Measurements from ENCODE around the gene GLYATL2. TPM values are rescaled to one million over a fixed set of nuclear protein-coding genes. Genes with fewer than 3 reads are reported as not detected.

GLYATL2 gene, protein sequence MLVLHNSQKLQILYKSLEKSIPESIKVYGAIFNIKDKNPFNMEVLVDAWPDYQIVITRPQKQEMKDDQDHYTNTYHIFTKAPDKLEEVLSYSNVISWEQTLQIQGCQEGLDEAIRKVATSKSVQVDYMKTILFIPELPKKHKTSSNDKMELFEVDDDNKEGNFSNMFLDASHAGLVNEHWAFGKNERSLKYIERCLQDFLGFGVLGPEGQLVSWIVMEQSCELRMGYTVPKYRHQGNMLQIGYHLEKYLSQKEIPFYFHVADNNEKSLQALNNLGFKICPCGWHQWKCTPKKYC
- total RNA-seq: not detected
- polyA plus RNA-seq: not detected

DNA sequence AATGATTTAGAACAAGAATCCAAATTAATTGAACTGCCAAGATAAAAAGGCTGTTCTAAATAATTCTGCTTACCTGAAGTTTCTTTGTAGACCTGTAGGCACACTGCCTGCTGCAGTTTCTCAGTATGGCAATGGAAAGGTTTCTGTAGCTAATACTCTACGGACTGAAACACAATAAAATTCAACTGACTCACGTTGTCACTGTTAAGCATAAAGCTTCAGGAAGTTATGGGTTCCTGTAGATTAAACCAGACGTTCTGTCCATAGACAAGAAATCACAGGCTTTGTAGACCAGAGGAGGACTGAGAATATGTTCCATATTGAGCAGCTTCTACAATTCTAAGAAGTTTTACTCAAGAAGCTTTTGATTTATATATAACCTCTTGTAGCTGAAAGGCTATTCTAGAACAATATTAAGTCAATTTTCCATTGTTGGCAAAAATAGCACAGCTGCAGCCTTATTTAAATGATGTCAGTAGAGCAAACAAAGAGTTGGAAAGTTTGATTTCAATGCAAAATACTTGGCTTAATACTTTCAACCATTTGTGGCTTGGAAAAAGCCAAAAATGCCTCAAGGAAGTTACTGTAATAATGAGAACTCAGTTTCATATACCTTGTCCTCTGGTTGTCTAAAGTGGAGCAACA is at the start of gene GLYATL2:
Gene GLYATL2, minus strand, starts transcription at position 344 of the 645 bp plus-strand sequence. CDS start 5,092 bp downstream, outside the sequence.
- intact Hi-C loops (cut with micrococcal nuclease): no loop called here
- Histone ChIP-seq H3K27ac (ENCODE audit: low read depth, low read length) (no peak within 1 kb of the TSS), H3K4me3 (ENCODE audit: low read length in 2 of 2) (no peak within 1 kb of the TSS), H3K4me1 (ENCODE audit: insufficient read depth, low read length) (no peaks in the 10 kb centered on the region), H3K9me3 (ENCODE audit: control insufficient read depth in 1 of 2, low read length in 2 of 2) (no peaks in the 10 kb centered on the region), H3K36me3 (ENCODE audit: insufficient read depth, low read length) (no peaks in the 10 kb centered on the region), H3K27me3 (ENCODE audit: insufficient read depth, low read length) (no peaks in the 10 kb centered on the region)
- H3K36me3 Mint-ChIP-seq: no peaks in the 10 kb centered on the region
- no peak within 1 kb of the TSS for H3K27ac Mint-ChIP-seq
- POLR2A ChIA-PET (ENCODE audit: partially characterized antibody): no interaction called here
- H3K4me3 Mint-ChIP-seq: no peak within 1 kb of the TSS
- no peak for DNase-seq
- H3K4me1 Mint-ChIP-seq: no peaks in the 10 kb centered on the region
- H3K9me3 Mint-ChIP-seq: peaks cover 0 to 2% (median 0%) of the 10 kb centered on the region in 8 donors
- H3K27me3 Mint-ChIP-seq: peaks cover 0 to 4% of the 10 kb centered on the region in 2 donors
- CTCF ChIA-PET (ENCODE audit: partially characterized antibody): no interaction called here

DNA sequence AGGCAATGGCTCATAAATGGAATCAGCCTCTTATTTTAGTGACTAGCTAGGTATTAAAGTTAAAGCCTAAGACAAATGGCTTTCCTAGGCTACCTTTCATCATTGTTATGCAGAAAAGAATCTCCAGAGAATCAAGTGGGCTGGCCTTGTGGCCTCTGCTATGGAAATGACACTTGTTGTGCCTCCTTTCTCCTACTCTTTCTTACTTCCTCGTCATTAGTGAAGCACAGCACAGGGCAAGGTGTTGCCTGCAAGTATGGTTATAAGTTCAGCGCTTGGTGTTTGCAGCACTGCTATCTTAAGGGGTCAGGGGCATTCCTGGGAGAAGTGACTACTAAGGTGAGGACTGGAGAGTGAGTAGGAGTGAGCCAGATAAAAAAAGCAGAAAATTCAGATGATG is 49.4 kb upstream of the GLYATL2 start:
- Histone ChIP-seq H3K9me3 (ENCODE audit: control insufficient read depth in 1 of 2, low read length in 2 of 2) (no peaks in the 10 kb centered on the region), H3K27me3 (ENCODE audit: insufficient read depth, low read length) (no peaks in the 10 kb centered on the region), H3K4me1 (ENCODE audit: insufficient read depth, low read length) (no peaks in the 10 kb centered on the region), H3K4me3 (ENCODE audit: low read length in 2 of 2) (no peak overlapping the region), H3K27ac (ENCODE audit: low read depth, low read length) (no peak overlapping the region), H3K36me3 (ENCODE audit: insufficient read depth, low read length) (no peaks in the 10 kb centered on the region)
- H3K27ac Mint-ChIP-seq: no peak overlapping the region
- POLR2A ChIA-PET (ENCODE audit: partially characterized antibody): no interaction called here
- H3K36me3 Mint-ChIP-seq: no peaks in the 10 kb centered on the region
- intact Hi-C loops (cut with micrococcal nuclease): no loop called here
- CTCF ChIA-PET (ENCODE audit: partially characterized antibody): no interaction called here
- no peak for DNase-seq
- no peaks in the 10 kb centered on the region for H3K4me1 Mint-ChIP-seq
- H3K27me3 Mint-ChIP-seq: peaks cover 10 to 20% of the 10 kb centered on the region in 2 donors
- H3K4me3 Mint-ChIP-seq: no peak overlapping the region
- peaks cover 0 to 2% (median 0%) of the 10 kb centered on the region in 8 donors for H3K9me3 Mint-ChIP-seq

DNA sequence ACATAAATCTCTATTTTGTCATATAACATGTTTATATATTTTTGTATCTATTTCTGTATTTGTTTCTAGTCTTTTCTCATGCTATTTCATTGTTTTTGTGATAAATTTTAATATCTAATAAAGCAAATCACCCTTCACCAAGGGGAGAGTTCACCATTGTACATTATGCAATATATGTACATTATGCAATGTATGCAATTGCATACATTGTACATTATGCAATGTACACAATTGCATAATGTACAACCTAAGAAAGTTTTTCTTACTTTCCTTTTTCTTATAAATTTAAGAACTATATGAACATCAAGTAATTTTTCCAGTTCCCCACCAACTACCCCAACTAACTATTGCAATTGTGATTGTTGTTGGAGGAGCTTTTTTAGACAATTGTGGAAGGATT is 44.1 kb upstream of the GLYATL2 start:
- H3K4me1 ChIP-seq (ENCODE audit: insufficient read depth, low read length): no peaks in the 10 kb centered on the region
- H3K27ac Mint-ChIP-seq: no peak overlapping the region
- no peaks in the 10 kb centered on the region for H3K9me3 ChIP-seq (ENCODE audit: control insufficient read depth in 1 of 2, low read length in 2 of 2)
- H3K36me3 Mint-ChIP-seq: no peaks in the 10 kb centered on the region
- no peaks in the 10 kb centered on the region for H3K27me3 ChIP-seq (ENCODE audit: insufficient read depth, low read length)
- H3K36me3 ChIP-seq (ENCODE audit: insufficient read depth, low read length): no peaks in the 10 kb centered on the region
- no peak overlapping the region for H3K4me3 Mint-ChIP-seq
- peaks cover 2 to 12% of the 10 kb centered on the region in 2 donors for H3K27me3 Mint-ChIP-seq
- POLR2A ChIA-PET (ENCODE audit: partially characterized antibody): no interaction called here
- H3K27ac ChIP-seq (ENCODE audit: low read depth, low read length): no peak overlapping the region
- intact Hi-C loops (cut with micrococcal nuclease): no loop called here
- no peaks in the 10 kb centered on the region for H3K4me1 Mint-ChIP-seq
- DNase-seq: no peak
- peaks cover 0 to 2% (median 0%) of the 10 kb centered on the region in 8 donors for H3K9me3 Mint-ChIP-seq
- no peak overlapping the region for H3K4me3 ChIP-seq (ENCODE audit: low read length in 2 of 2)
- CTCF ChIA-PET (ENCODE audit: partially characterized antibody): no interaction called here

DNA sequence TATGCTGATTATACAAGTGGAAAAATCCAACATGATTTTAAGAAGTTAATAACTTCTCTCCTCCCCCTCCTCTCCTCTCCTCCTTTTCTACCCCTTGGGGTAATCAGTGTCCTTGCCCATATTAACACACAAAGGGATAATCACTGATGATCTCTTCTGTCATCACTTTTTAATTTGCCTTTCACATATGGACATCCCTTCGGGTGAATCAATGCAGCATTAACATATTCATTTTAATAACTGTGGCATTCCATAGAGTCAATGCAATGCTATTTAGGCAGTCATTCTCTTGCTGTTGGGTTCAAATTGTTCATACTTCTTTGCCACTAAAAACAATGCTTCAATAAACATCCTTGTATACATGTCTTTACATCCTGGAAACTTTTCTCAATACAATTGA is 42.9 kb upstream of the GLYATL2 start:
- Mint-ChIP-seq H3K9me3 (peaks cover 0 to 3% (median 0%) of the 10 kb centered on the region in 8 donors), H3K27me3 (peaks cover 4 to 11% of the 10 kb centered on the region in 2 donors), H3K36me3 (no peaks in the 10 kb centered on the region), H3K27ac (no peak overlapping the region), H3K4me1 (no peaks in the 10 kb centered on the region), H3K4me3 (no peak overlapping the region)
- intact Hi-C loops (cut with micrococcal nuclease): no loop called here
- CTCF ChIA-PET (ENCODE audit: partially characterized antibody): no interaction called here
- H3K4me3 ChIP-seq (ENCODE audit: low read length in 2 of 2): no peak overlapping the region
- H3K27me3 ChIP-seq (ENCODE audit: insufficient read depth, low read length): no peaks in the 10 kb centered on the region
- no peaks in the 10 kb centered on the region for H3K9me3 ChIP-seq (ENCODE audit: control insufficient read depth in 1 of 2, low read length in 2 of 2)
- DNase-seq: no peak
- H3K4me1 ChIP-seq (ENCODE audit: insufficient read depth, low read length): no peaks in the 10 kb centered on the region
- no peak overlapping the region for H3K27ac ChIP-seq (ENCODE audit: low read depth, low read length)
- H3K36me3 ChIP-seq (ENCODE audit: insufficient read depth, low read length): no peaks in the 10 kb centered on the region
- POLR2A ChIA-PET (ENCODE audit: partially characterized antibody): no interaction called here

DNA sequence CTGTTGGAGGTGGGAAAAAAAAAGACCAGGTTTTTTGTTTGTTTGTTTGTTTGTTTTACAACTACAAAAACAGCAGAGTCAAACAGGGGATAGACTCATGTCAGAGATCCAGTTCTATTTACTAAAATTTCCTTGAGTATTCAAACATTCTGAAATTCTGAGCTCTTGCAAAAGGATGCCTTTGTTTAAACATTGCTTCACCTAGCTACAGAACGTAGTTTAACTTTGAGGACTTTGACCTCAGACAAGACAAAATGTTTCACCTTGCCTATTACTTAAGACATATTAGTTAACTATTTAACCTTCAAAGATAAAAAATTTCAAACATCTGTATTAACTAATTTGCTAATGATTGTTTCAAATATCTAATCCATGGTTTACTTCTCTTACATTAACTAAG is 36.1 kb upstream of the GLYATL2 start:
- peaks cover 10 to 15% of the 10 kb centered on the region in 2 donors for H3K27me3 Mint-ChIP-seq
- CTCF ChIA-PET (ENCODE audit: partially characterized antibody): no interaction called here
- H3K9me3 Mint-ChIP-seq: peaks cover 0 to 8% (median 3%) of the 10 kb centered on the region in 8 donors
- H3K4me1 ChIP-seq (ENCODE audit: insufficient read depth, low read length): no peaks in the 10 kb centered on the region
- no peak overlapping the region for H3K27ac Mint-ChIP-seq
- no peaks in the 10 kb centered on the region for H3K36me3 Mint-ChIP-seq
- intact Hi-C loops (cut with micrococcal nuclease): no loop called here
- no peaks in the 10 kb centered on the region for H3K4me1 Mint-ChIP-seq
- no peak overlapping the region for H3K27ac ChIP-seq (ENCODE audit: low read depth, low read length)
- H3K9me3 ChIP-seq (ENCODE audit: control insufficient read depth in 1 of 2, low read length in 2 of 2): no peaks in the 10 kb centered on the region
- H3K27me3 ChIP-seq (ENCODE audit: insufficient read depth, low read length): no peaks in the 10 kb centered on the region
- POLR2A ChIA-PET (ENCODE audit: partially characterized antibody): no interaction called here
- no peak overlapping the region for H3K4me3 ChIP-seq (ENCODE audit: low read length in 2 of 2)
- H3K4me3 Mint-ChIP-seq: no peak overlapping the region
- H3K36me3 ChIP-seq (ENCODE audit: insufficient read depth, low read length): no peaks in the 10 kb centered on the region
- no peak for DNase-seq

DNA sequence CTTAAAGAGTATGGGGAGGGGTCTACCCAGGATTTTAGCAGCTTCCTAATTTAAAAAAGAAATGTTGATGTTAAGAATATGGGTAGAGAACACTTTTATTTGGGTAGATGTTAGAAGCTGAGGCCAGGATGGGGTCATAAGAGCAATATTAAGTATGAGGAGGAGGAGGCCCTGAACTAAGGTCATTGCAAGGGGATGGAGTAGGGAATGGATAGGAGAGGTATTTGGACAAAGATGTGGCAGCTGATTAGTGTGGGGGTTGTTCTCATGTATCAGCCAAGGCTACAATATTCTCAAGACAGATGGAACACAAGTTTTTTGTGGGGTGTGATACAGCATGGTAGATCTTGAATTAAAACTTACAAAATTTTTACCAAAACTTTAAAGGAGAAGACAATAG is 35.7 kb upstream of the GLYATL2 start:
- CTCF ChIA-PET (ENCODE audit: partially characterized antibody): no interaction called here

DNA sequence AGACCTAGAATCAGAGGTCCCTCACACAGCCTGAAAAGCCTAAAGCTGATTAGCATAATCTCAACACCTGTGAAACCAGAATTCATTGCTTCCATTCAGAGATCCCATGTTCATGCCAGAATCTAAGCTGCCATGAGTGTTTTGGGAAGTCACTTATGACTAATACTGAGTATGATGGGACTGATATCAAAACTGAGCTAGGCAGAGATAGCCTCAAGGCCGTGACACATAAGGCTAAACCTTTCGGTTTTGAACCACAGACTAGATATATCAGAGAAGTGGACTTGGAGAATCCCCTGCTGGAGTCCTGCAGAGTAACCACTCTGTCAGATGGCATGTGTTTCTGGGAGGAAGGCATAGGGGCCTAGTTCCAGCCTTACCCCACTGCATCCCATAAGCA is 23.1 kb upstream of the GLYATL2 start:
- peaks cover 6% of the 10 kb centered on the region for H3K27me3 ChIP-seq (ENCODE audit: insufficient read depth, low read length)
- H3K4me3 ChIP-seq (ENCODE audit: low read length in 2 of 2): no peak overlapping the region
- H3K27ac ChIP-seq (ENCODE audit: low read depth, low read length): no peak overlapping the region
- no peaks in the 10 kb centered on the region for H3K4me1 ChIP-seq (ENCODE audit: insufficient read depth, low read length)
- Mint-ChIP-seq H3K9me3 (peaks cover 0 to 14% (median 6%) of the 10 kb centered on the region in 8 donors), H3K27ac (no peak overlapping the region), H3K4me1 (no peaks in the 10 kb centered on the region), H3K27me3 (peaks cover 0 to 1% of the 10 kb centered on the region in 2 donors), H3K4me3 (no peak overlapping the region), H3K36me3 (no peaks in the 10 kb centered on the region)
- ChIA-PET CTCF (ENCODE audit: partially characterized antibody) (no interaction called here), POLR2A (ENCODE audit: partially characterized antibody) (no interaction called here)
- intact Hi-C loops (cut with micrococcal nuclease): no loop called here
- H3K9me3 ChIP-seq (ENCODE audit: control insufficient read depth in 1 of 2, low read length in 2 of 2): no peaks in the 10 kb centered on the region
- no peaks in the 10 kb centered on the region for H3K36me3 ChIP-seq (ENCODE audit: insufficient read depth, low read length)
- DNase-seq: no peak

More for the DNA sequence above, 35.7 kb upstream of the GLYATL2 start:
- no peaks in the 10 kb centered on the region for H3K4me1 ChIP-seq (ENCODE audit: insufficient read depth, low read length)
- POLR2A ChIA-PET (ENCODE audit: partially characterized antibody): no interaction called here
- no peak overlapping the region for H3K27ac ChIP-seq (ENCODE audit: low read depth, low read length)
- H3K27ac Mint-ChIP-seq: no peak overlapping the region
- peaks cover 10 to 14% of the 10 kb centered on the region in 2 donors for H3K27me3 Mint-ChIP-seq
- no peaks in the 10 kb centered on the region for H3K36me3 Mint-ChIP-seq
- H3K27me3 ChIP-seq (ENCODE audit: insufficient read depth, low read length): no peaks in the 10 kb centered on the region
- H3K9me3 Mint-ChIP-seq: peaks cover 0 to 8% (median 3%) of the 10 kb centered on the region in 8 donors
- DNase-seq: no peak
- H3K9me3 ChIP-seq (ENCODE audit: control insufficient read depth in 1 of 2, low read length in 2 of 2): no peaks in the 10 kb centered on the region
- H3K4me3 Mint-ChIP-seq: no peak overlapping the region
- H3K36me3 ChIP-seq (ENCODE audit: insufficient read depth, low read length): no peaks in the 10 kb centered on the region
- no peaks in the 10 kb centered on the region for H3K4me1 Mint-ChIP-seq
- H3K4me3 ChIP-seq (ENCODE audit: low read length in 2 of 2): no peak overlapping the region
- intact Hi-C loops (cut with micrococcal nuclease): no loop called here

Data from CD4-positive, alpha-beta memory T cell (primary cell).